BLaER1 (cell line): Measurements from ENCODE around the gene PUSL1.

Source experiments
- H3K27ac ChIP-seq: shearing (Covaris generic); formaldehyde crosslinking; 2 replicates; pipeline ENCODE4 v1.8.1; 2022
- H3K27me3 ChIP-seq: shearing (Covaris generic); formaldehyde crosslinking; 2 replicates; pipeline ENCODE4 v1.8.1; 2022
- H3K36me3 ChIP-seq: shearing (Covaris generic); formaldehyde crosslinking; 2 replicates; pipeline ENCODE4 v1.8.1; 2022
- H3K4me1 ChIP-seq: shearing (Covaris generic); formaldehyde crosslinking; 2 replicates; pipeline ENCODE4 v1.8.1; 2022
- H3K4me2 ChIP-seq: shearing (Covaris generic); formaldehyde crosslinking; 2 replicates; pipeline ENCODE4 v1.8.1; 2022
- H3K4me3 ChIP-seq: shearing (Covaris generic); formaldehyde crosslinking; 2 replicates; pipeline ENCODE4 v1.8.1; 2022
- H3K9ac ChIP-seq: shearing (Covaris generic); formaldehyde crosslinking; 2 replicates; pipeline ENCODE4 v1.8.1; 2022
- H3K9me3 ChIP-seq: shearing (Covaris generic); formaldehyde crosslinking; 2 replicates; pipeline ENCODE4 v1.8.1; 2022
- H4K20me1 ChIP-seq: shearing (Covaris generic); formaldehyde crosslinking; 2 replicates; pipeline ENCODE4 v1.8.1; 2022
- Cebpa-rat ChIP-seq: shearing (Covaris generic); IDR thresholded peaks from 2 replicates; pipeline ENCODE4 v1.8.1; 2022

Gene PUSL1

DNA sequence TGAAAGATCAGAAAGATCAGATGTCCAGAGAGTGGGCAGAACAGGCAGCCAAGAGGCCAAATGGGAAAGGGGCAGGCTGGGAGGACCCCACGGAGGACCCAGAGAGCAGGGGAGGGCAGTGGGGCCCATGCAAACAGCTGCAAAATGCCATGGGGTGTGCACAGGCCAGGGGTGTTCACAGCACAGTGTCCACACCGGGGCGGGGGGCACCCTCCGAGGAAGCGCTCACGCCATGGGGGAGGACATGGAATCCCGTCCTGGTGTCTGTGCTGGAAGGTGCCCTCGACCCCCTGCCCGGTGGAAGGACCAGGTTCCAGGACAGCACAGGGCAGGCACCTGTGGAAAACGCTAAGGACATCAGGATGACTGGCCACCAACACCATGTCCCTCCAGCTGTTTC is 14.6 kb downstream of the PUSL1 start:
- Histone ChIP-seq H3K9me3 (no peaks in the 10 kb centered on the region), H3K4me3 (0 out of 2 replicates have a peak overlapping the region, but pooled peaks have one; percentile 33), H3K9ac (peak overlapping the region; percentile 43; the same call in 1 of the 2 replicates), H4K20me1 (peaks cover 85% of the 10 kb centered on the region), H3K36me3 (peaks cover 67% of the 10 kb centered on the region), H3K4me1 (peaks cover 39% of the 10 kb centered on the region), H3K27ac (no peak overlapping the region), H3K4me2 (peak overlapping the region; percentile 75), H3K27me3 (no peaks in the 10 kb centered on the region)
- TF ChIP-seq Cebpa-rat = no peak

DNA sequence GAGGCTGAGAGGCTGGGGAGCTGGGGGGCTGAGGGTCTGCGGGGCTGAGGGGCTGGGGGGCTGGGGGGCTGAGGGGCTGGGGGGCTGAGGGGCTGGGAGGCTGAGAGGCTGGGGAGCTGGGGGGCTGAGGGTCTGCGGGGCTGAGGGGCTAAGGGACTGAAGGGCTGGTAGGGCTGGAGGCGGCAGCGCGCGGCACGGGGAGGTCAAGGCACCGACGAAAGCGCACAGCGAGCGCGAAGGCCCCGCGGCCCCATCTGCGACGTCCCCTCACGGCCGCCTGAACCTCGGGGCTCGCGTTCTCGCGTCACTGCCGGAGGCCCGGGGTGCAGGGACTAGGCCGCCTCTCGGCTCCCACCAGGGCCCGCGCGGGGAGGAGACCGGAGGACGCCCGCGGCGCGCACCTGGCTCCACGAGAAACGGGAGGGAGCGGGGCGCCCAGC is 15.7 kb downstream of the PUSL1 start:
- no peak for TF ChIP-seq Cebpa-rat
- H3K9ac ChIP-seq = peak overlapping the region; percentile 97
- no peaks in the 10 kb centered on the region for H3K9me3 ChIP-seq
- peak overlapping the region; percentile 99 for H3K4me3 ChIP-seq
- H4K20me1 ChIP-seq = peaks cover 81% of the 10 kb centered on the region
- peak overlapping the region; percentile 93 for H3K27ac ChIP-seq
- peak overlapping the region; percentile 72 for H3K4me2 ChIP-seq
- no peaks in the 10 kb centered on the region for H3K27me3 ChIP-seq
- peaks cover 39% of the 10 kb centered on the region for H3K4me1 ChIP-seq
- H3K36me3 ChIP-seq = peaks cover 63% of the 10 kb centered on the region

DNA sequence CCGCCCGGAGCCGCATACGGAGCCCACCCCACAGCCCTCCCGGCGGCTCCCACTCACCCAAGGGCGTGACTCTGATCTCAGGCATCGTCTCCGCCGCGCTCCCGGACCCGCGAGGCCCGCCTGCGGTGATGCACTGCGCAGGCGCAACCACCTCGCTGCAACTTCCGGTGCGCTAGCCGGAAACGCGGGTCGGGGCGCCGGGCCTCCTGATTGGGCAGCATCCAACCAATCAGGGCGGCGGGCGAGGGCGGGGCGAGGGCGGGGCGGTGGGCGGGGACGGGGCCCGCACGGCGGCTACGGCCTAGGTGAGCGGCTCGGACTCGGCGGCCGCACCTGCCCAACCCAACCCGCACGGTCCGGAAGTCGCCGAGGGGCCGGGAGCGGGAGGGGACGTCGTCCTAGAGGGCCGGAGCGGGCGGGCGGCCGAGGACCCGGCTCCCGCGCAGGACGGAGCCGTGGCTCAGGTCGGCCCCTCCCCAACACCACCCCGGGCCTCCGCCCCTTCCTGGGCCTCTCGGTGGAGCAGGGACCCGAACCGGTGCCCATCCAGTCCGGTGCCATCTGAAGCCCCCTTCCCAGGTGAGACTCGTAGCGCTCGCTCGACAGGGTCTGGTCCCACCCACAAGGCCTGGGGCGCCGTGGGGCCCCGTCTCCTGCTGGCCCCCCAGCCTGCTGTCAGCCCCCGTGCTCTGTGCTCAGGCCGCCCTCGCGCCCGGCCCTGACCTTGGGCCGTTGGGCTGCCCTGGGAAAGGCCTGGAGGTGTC is 16.3 kb downstream of the PUSL1 start, which contains the start of the genes CPTP and INTS11:
Gene CPTP (plus strand): TSS at position 279 of the 764 bp plus-strand sequence. CDS start 2,109 bp downstream, outside the sequence.
Gene INTS11 (minus strand): TSS at position 137 of the 764 bp plus-strand sequence. CDS start 52 bp downstream, at position 85.
- Histone ChIP-seq H3K27me3 (no peaks in the 10 kb centered on the region), H3K27ac (peak within 1 kb of the TSS; percentile 93), H3K36me3 (peaks cover 57% of the 10 kb centered on the region), H4K20me1 (peaks cover 81% of the 10 kb centered on the region), H3K4me2 (peak within 1 kb of the TSS; percentile 97), H3K4me1 (peaks cover 39% of the 10 kb centered on the region), H3K4me3 (peak within 1 kb of the TSS; percentile 99), H3K9ac (peak within 1 kb of the TSS; percentile 97), H3K9me3 (no peaks in the 10 kb centered on the region)
- no peak for TF ChIP-seq Cebpa-rat

DNA sequence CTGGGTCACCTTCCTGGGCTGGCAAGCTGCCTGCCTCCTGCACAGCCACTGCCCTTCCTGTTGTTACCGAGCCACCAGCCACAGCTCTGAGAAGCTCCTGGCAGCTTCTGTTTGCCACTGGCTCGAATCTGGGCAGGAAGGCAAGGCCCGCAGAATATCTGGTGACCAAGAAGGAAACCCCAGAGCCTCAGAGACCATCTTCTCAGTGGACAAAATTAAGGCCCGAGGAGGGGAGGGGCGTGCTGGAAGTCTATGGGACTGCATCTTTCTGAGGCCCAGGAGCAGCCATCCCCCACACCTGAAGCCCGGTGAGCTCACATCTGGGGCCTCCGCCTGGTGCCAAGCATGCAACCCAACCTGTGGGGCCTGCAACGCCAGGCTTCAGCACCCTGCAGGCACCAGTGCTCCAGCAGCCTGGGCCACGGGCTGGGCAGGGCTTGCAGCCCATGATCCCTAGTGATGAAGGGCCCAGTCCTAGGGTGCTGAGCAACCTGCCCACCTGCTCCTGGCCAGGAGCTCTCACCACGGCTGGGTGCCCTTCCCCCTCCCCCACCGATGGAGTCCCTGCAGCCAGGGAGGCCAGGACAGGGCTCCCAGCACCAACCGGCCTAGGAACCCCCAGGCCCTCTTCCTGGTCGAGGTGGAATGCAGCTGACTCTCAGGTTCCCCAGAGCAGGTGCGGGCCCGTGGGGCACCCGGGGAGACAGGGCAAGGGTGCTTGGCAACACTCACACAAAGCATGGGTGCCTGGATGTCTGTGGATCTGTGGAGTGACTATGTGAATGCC is 17.1 kb downstream of the PUSL1 start:
- Histone ChIP-seq H3K36me3 (peaks cover 49% of the 10 kb centered on the region), H3K4me2 (peak overlapping the region; percentile 97), H3K9ac (peak overlapping the region; percentile 97), H3K9me3 (no peaks in the 10 kb centered on the region), H4K20me1 (peaks cover 81% of the 10 kb centered on the region), H3K4me1 (peaks cover 38% of the 10 kb centered on the region), H3K27me3 (no peaks in the 10 kb centered on the region), H3K4me3 (peak overlapping the region; percentile 99), H3K27ac (peak overlapping the region; percentile 79)
- TF ChIP-seq Cebpa-rat = no peak

DNA sequence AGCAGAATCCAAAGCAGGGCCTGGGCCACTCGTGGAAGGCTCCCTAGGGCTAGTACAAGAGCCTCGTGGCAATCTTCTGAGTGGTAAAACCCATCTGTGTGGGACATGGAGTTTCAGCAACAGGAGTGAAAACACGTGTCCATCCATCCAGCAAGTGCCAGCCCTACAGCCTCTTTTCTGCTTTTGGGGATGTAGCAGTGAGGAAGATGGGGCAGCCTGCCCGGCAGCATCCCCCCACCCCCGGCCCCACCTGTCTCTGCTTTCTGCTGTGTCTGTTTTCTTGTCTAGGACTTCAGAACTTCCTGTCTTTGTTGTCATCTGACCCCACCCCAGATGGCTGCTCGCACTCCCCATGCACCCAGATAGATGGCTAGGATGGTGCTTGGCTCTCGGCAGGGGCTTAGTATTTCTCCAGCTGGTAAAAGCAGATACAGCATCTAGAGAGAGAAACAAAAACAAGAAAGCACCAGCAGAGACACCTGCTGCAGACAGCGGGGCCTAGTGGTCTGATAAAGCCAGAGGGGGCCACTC is 17.7 kb downstream of the PUSL1 start:
- Histone ChIP-seq H3K9ac (peak overlapping the region; percentile 97), H3K27me3 (no peaks in the 10 kb centered on the region), H3K4me1 (peaks cover 36% of the 10 kb centered on the region), H3K9me3 (no peaks in the 10 kb centered on the region), H3K36me3 (peaks cover 42% of the 10 kb centered on the region), H3K27ac (no peak overlapping the region), H3K4me2 (peak overlapping the region; percentile 97), H4K20me1 (peaks cover 81% of the 10 kb centered on the region), H3K4me3 (peak overlapping the region; percentile 99)
- TF ChIP-seq Cebpa-rat = no peak

DNA sequence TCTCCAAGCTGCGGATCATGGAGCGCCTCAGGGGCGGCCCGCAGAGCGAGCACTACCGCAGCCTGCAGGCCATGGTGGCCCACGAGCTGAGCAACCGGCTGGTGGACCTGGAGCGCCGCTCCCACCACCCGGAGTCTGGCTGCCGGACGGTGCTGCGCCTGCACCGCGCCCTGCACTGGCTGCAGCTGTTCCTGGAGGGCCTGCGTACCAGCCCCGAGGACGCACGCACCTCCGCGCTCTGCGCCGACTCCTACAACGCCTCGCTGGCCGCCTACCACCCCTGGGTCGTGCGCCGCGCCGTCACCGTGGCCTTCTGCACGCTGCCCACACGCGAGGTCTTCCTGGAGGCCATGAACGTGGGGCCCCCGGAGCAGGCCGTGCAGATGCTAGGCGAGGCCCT is 18.9 kb downstream of the PUSL1 start:
- peaks cover 78% of the 10 kb centered on the region for H4K20me1 ChIP-seq
- H3K9ac ChIP-seq = no peak overlapping the region
- no peaks in the 10 kb centered on the region for H3K27me3 ChIP-seq
- H3K4me2 ChIP-seq = no peak overlapping the region
- H3K27ac ChIP-seq = no peak overlapping the region
- peaks cover 32% of the 10 kb centered on the region for H3K36me3 ChIP-seq
- H3K9me3 ChIP-seq = no peaks in the 10 kb centered on the region
- no peak overlapping the region for H3K4me3 ChIP-seq
- TF ChIP-seq Cebpa-rat = no peak
- H3K4me1 ChIP-seq = peaks cover 36% of the 10 kb centered on the region

DNA sequence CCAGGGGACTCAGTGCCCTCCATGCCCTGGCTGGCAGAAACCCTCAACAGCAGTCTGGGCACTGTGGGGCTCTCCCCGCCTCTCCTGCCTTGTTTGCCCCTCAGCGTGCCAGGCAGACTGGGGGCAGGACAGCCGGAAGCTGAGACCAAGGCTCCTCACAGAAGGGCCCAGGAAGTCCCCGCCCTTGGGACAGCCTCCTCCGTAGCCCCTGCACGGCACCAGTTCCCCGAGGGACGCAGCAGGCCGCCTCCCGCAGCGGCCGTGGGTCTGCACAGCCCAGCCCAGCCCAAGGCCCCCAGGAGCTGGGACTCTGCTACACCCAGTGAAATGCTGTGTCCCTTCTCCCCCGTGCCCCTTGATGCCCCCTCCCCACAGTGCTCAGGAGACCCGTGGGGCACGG is 19.9 kb downstream of the PUSL1 start:
- Histone ChIP-seq H3K27ac (no peak overlapping the region), H3K4me1 (peaks cover 30% of the 10 kb centered on the region)
- TF ChIP-seq Cebpa-rat = no peak

DNA sequence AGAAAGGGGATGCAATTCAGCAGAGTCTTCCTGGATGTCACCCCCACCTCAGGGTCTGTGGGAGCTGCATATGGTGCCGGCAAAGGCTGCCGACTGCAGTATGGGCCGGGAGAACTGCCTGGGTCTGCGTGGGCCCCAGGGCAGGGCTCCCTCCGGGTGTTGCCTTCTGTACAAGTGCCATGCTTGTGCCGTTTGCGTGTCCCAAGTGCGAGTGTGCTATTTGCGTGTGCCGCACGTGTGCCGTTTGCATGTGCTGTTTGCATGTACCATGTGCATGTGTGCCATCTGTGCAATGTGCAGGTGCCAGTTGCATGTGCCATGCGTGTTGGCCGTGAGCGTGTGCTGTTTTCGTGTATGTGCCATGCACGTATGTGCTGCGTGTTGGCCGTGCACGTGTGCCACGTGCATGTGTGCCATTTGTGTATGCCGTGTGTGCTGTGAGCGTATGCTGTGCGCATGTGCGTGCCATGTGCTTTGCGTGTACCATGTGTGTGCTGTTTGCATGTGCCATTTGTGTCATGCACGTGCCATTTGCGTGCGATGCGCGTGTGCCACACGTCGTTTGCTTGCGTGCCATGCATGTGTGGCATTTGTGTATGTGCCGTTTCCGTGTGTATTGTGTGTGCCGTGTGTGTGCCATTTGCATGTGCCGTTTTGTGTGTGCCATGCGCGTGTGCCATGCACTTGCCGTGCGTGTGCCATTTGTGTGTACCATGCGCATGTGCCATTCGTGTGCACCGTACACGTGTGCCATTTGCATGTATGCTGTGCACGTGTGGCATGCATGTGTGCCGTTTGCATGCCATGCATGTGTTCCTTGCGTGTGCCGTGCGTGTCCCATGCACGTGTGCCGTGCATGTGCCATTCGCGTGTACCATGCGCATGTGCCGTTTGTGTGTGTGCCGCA is 21.2 kb downstream of the PUSL1 start:
- TF ChIP-seq Cebpa-rat = no peak
- H4K20me1 ChIP-seq = peaks cover 89% of the 10 kb centered on the region
- no peak overlapping the region for H3K27ac ChIP-seq
- no peak overlapping the region for H3K4me2 ChIP-seq
- peaks cover 35% of the 10 kb centered on the region for H3K36me3 ChIP-seq
- no peak overlapping the region for H3K9ac ChIP-seq
- H3K9me3 ChIP-seq = no peaks in the 10 kb centered on the region
- H3K4me3 ChIP-seq = no peak overlapping the region
- peaks cover 26% of the 10 kb centered on the region for H3K4me1 ChIP-seq
- H3K27me3 ChIP-seq = no peaks in the 10 kb centered on the region

More for the DNA sequence above, 19.9 kb downstream of the PUSL1 start:
- Histone ChIP-seq H3K4me3 (no peak overlapping the region), H3K9ac (0 out of 2 replicates have a peak overlapping the region, but pooled peaks have one; percentile 4), H3K27me3 (no peaks in the 10 kb centered on the region), H3K9me3 (no peaks in the 10 kb centered on the region), H3K4me2 (no peak overlapping the region), H3K36me3 (peaks cover 27% of the 10 kb centered on the region), H4K20me1 (peaks cover 80% of the 10 kb centered on the region)
